Prostate gland (tissue), 2 donors: ENCODE measurements around the gene MKNK1. TPM values are rescaled to one million over a fixed set of nuclear protein-coding genes. Genes with fewer than 3 reads are reported as not detected.

Experiments used
- DNase-seq: peaks from one replicate; pipeline ENCODE4 v3.0.0-alpha.2; 2019; ENCODE audit warnings: low spot score
- H3K27ac ChIP-seq, 2 donors: fragments of 200-600 bp; sonication (generic); 2 replicates each; pipeline ENCODE4 v1.5.1; 2017 to 2019
- H3K27me3 ChIP-seq: fragments of 200-600 bp; sonication (generic); replicated peaks from 2 replicates; pipeline ENCODE4 v1.5.1; 2019; ENCODE audit not compliant: insufficient read depth
- H3K36me3 ChIP-seq, 2 donors: fragments of 200-600 bp; sonication (generic); 1 replicate in 1 of 2; 2 replicates in 1 of 2; pipeline versions ENCODE4 v1.5.1 to v1.8.1; 2017 to 2019
- H3K4me1 ChIP-seq: fragments of 200-600 bp; sonication (generic); replicated peaks from 2 replicates; pipeline ENCODE4 v1.5.1; 2019
- H3K4me3 ChIP-seq, 2 donors: fragments of 200-600 bp; sonication (generic); 2 replicates each; pipeline ENCODE4 v1.5.1; 2017 to 2019
- H3K9me3 ChIP-seq: fragments of 200-600 bp; sonication (generic); 2 replicates; pipeline ENCODE4 v1.5.1; 2017
- POLR2A ChIP-seq: fragments of 450-650 bp; IDR thresholded peaks from one replicate; pipeline ENCODE4 v1.6.1; 2016; ENCODE audit warnings: antibody characterized with exemption, mild to moderate bottlenecking
- POLR2AphosphoS5 ChIP-seq: sonication (generic); formaldehyde crosslinking; IDR thresholded peaks from one replicate; pipeline ENCODE4 v1.6.1; 2017; ENCODE audit warnings: antibody characterized with exemption
- WGBS: methylation state at CpG from one replicate; pipeline ENCODE4 v1.1.5; 2018; 5-methylcytosine and 5-hydroxymethylcytosine counted together
- intact Hi-C: fragments of 100-400 bp; cut with DNase I; formaldehyde crosslinking; loops from one replicate; pipeline ENCODE4 v1.14.2; 2022
- total RNA-seq, 2 donors: library from RNA; depleted of rRNA; stranded (reverse); fragments of >200 nt; gene quantifications; one replicate each; pipeline ENCODE4 v1.1.0, GENCODE V29; 2016
- TF ChIP-seq, protein P1 (sequence below), 4 experiments: fragments of 200-600 bp in 2 of 4; fragments of 450-650 bp in 2 of 4; sonication (generic) in 2 of 4; IDR thresholded peaks; 1 replicate in 3 of 4; 2 replicates in 1 of 4; pipeline ENCODE4 v1.5.1; 2016 to 2019; ENCODE audit warnings: antibody characterized with exemption in 4 of 4, mild to moderate bottlenecking in 2 of 4, moderate library complexity in 2 of 4

Gene MKNK1
- total RNA-seq, 2 donors from 2014 or later, result 28.1 to 37.8 TPM

DNA sequence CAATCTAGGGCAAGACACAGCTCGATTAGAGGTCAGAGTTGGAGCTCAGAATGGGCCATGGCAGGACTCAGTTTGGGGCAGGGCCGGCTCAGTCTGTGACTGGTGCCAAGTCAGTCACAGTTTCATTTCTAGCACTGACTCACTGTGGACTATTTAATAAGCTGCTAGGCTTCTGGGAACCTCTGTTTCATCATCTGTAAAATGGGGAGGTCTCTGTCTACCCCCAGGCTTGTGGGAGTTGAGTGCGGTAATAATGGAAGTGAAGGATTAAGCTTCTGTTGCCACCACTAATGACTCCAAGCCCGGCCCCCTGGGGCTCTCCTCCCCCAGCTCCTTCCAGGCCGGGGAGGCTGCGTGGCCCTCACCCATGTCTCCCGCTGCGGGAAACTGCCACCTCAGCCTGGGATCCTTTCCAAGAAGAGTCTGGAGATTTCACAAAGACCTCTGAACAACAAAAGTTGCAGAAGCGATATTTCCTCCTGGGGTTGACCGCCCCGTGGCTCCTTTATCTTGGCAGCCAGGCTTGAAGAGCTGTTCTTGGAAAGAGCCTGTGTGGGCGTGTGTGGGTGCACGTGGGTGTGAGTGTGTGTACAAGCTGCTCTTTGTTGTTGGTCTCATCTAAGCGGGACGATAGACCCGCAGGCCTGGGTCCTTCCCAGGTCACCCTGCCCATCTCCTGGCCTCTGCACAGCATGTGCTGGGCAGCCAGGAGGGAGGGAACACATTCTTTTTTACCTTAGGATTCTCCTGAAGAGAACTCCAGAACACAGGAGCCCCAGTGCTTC, 81.7 kb downstream of the MKNK1 start:
- no peaks in the 10 kb centered on the region for H3K27me3 ChIP-seq
- peak overlapping the region in 1 of 2 donors; percentile 13 for H3K27ac ChIP-seq
- DNase-seq, result peak; percentile 57
- H3K4me1 ChIP-seq, result no peaks in the 10 kb centered on the region
- H3K4me3 ChIP-seq, result no peak overlapping the region
- TF ChIP-seq, protein P1, sequence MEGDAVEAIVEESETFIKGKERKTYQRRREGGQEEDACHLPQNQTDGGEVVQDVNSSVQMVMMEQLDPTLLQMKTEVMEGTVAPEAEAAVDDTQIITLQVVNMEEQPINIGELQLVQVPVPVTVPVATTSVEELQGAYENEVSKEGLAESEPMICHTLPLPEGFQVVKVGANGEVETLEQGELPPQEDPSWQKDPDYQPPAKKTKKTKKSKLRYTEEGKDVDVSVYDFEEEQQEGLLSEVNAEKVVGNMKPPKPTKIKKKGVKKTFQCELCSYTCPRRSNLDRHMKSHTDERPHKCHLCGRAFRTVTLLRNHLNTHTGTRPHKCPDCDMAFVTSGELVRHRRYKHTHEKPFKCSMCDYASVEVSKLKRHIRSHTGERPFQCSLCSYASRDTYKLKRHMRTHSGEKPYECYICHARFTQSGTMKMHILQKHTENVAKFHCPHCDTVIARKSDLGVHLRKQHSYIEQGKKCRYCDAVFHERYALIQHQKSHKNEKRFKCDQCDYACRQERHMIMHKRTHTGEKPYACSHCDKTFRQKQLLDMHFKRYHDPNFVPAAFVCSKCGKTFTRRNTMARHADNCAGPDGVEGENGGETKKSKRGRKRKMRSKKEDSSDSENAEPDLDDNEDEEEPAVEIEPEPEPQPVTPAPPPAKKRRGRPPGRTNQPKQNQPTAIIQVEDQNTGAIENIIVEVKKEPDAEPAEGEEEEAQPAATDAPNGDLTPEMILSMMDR (IDR thresholded peaks at IDR 0.05), result no peak
- TF ChIP-seq POLR2AphosphoS5, result peak; percentile 41
- no peak for TF ChIP-seq POLR2A
- intact Hi-C loops, result no loop called here
- no peaks in the 10 kb centered on the region for H3K9me3 ChIP-seq
- no peaks in the 10 kb centered on the region for H3K36me3 ChIP-seq
- 20% methylated on average over 16 of the region's 16 CpGs for WGBS

DNA sequence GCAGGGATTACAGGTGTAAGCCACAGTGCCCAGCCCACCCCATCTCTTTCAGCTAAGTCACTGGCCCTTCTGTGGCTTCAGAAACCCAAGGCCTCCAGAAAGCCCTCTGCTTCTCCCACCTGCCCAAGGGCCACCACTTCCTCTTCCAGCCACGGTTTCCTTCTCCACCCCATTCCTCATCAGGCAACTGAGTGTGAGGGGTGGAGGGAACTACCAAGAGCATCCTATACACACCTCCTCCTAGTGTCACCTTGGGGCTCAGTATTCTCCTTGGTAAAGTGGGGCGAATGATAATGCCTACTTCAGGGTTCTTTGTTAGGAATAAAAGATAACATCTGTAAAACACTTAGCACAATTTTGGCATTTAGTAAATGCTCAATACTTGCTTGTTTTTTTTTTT, 82.7 kb downstream of the MKNK1 start:
- Histone ChIP-seq H3K27ac (no peak overlapping the region), H3K36me3 (no peaks in the 10 kb centered on the region), H3K4me1 (no peaks in the 10 kb centered on the region), H3K9me3 (no peaks in the 10 kb centered on the region), H3K4me3 (no peak overlapping the region), H3K27me3 (no peaks in the 10 kb centered on the region)
- WGBS, result 79% methylated on average over 2 of the region's 2 CpGs
- intact Hi-C loops, result no loop called here
- TF ChIP-seq, protein P1 (IDR thresholded peaks at IDR 0.05), result no peak
- TF ChIP-seq POLR2AphosphoS5, result no peak
- no peak for TF ChIP-seq POLR2A
- no peak for DNase-seq

DNA sequence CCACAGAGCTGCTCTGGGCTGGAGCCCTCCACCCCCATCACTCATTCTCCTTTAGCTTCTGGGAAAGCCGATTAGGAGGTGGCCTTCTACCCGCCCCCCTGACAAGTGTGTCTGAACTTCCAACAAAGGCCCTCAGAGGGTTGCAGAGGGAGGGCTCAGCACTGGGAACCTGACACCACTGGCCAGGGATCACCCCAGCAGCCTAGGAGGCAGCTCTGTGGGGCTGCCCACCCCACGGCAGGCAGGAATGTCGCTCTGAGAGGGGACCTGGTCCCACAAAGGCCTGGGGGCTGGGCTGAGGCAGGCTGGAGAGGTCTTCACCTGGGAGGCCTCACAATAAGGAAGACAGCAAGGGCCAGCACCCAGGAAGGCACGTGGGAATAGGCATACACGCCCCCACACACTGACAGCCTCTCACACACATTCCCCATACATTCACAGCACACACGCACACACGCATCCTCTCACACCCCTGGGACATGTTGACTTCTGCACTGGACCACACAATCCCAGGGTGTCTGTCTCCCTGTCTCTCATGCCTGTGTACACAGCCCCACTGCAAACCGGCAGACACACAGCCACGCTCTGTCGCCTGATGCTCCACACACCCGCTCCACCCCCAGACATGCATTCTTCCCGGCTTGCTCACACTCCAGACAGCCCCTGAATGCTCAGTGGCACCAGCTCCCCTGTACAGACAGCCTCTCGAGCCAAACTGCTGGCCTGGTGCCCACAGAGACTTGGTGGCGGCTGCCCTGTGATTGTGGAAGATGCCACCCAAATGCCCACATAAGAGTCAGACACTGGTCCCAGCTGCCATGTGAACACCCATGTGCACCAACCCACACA, 83.8 kb downstream of the MKNK1 start:
- no peak for TF ChIP-seq POLR2A
- TF ChIP-seq POLR2AphosphoS5, result no peak
- TF ChIP-seq, protein P1 (IDR thresholded peaks at IDR 0.05), result no peak
- no peak for DNase-seq
- H3K27me3 ChIP-seq, result no peaks in the 10 kb centered on the region
- no peaks in the 10 kb centered on the region for H3K9me3 ChIP-seq
- H3K4me1 ChIP-seq, result no peaks in the 10 kb centered on the region
- 35% methylated on average over 14 of the region's 15 CpGs for WGBS
- no peak overlapping the region for H3K27ac ChIP-seq
- no peaks in the 10 kb centered on the region for H3K36me3 ChIP-seq
- intact Hi-C loops, result no loop called here
- no peak overlapping the region for H3K4me3 ChIP-seq

DNA sequence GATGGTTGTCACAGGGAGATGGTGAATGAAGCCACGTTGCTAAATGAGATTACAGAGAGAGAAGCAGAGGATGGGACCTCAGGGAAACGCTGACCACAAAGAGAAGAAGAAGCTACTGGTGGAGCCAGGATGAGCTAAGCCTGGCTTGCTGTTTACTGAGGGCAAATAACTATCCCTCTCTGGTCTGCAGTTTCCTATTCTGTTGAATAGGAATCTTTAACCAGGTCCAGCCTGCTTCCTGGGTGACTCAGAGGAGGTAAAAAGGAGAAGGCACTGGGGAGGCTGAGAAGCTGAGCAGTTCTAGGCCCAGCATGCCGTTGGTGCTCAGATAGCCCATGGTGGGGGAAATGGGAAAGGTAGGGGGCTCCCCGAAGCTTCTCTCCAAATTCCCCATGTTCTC, 84.9 kb downstream of the MKNK1 start:
- Histone ChIP-seq H3K9me3 (no peaks in the 10 kb centered on the region), H3K27ac (no peak overlapping the region), H3K4me3 (no peak overlapping the region), H3K36me3 (no peaks in the 10 kb centered on the region), H3K4me1 (no peaks in the 10 kb centered on the region), H3K27me3 (no peaks in the 10 kb centered on the region)
- no peak for DNase-seq
- TF ChIP-seq, protein P1 (IDR thresholded peaks at IDR 0.05), result no peak
- TF ChIP-seq POLR2AphosphoS5, result no peak
- TF ChIP-seq POLR2A, result no peak
- 88% methylated on average over 4 of the region's 4 CpGs for WGBS
- intact Hi-C loops, result no loop called here
